Fibroblast of the aortic adventitia (primary cell): ENCODE results near the gene CD177. TPM values are rescaled to one million over a fixed set of nuclear protein-coding genes. Genes with fewer than 3 reads are reported as not detected.
"Not testable (repeated sequence)": the region's sequence is repeated elsewhere in the genome, so short reads cannot be mapped to it uniquely, and the experiment has no call there.

Source experiments
- DNase-seq: peaks from one replicate; pipeline ENCODE4 v3.0.0-alpha.2; 2010; ENCODE audit warnings: low read depth
- H3K4me3 ChIP-seq: 2 replicates; pipeline ENCODE4 v1.5.1; 2011; ENCODE audit warnings: low read depth, mild to moderate bottlenecking, control low read depth, low read length, moderate library complexity
- CTCF ChIP-seq: IDR thresholded peaks from 2 replicates; pipeline ENCODE4 v1.5.1; 2011; ENCODE audit warnings: mild to moderate bottlenecking, low read length, control low read depth, inconsistent platforms; ENCODE audit not compliant: insufficient read depth
- total RNA-seq: library from RNA; depleted of rRNA; stranded (reverse); fragments of >200 nt; gene quantifications from 2 replicates; pipeline ENCODE4 v1.2.3, GENCODE V29; 2012; ENCODE audit warnings: low replicate concordance

Gene CD177
- total RNA-seq, 1 donor: 0.27 TPM

DNA sequence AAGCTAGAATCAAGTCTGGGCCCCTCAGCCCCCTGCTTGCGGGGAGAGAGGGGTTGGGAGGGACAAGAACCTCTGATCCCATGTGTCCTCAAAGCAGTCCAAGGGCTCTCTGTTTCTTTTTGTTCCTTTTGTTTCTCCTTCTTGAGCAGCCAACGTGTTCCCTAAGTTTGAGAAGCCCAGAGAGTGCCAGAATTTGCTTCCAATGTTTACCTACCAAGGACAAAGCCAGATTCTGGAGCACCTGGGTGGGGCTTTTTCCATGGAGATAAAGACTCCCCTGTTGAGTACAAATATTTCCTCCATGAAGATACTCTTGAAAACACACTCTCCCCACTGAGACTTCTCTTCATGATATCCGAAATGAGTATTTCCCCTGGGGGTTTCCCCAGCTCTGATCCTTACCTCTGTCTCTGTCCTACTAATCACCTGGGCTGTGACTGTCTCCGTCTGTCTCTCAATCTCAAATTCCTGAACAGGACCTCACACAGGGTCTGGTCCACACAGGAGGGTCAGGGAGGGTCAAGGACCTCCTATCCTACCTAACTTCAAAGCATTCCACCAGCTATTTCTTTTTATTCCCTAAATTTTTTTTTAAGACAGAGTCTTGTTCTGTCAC, 27.4 kb downstream of the CD177 start:
- DNase-seq: no peak
- H3K4me3 ChIP-seq: no peak overlapping the region
- no peak for TF ChIP-seq CTCF

DNA sequence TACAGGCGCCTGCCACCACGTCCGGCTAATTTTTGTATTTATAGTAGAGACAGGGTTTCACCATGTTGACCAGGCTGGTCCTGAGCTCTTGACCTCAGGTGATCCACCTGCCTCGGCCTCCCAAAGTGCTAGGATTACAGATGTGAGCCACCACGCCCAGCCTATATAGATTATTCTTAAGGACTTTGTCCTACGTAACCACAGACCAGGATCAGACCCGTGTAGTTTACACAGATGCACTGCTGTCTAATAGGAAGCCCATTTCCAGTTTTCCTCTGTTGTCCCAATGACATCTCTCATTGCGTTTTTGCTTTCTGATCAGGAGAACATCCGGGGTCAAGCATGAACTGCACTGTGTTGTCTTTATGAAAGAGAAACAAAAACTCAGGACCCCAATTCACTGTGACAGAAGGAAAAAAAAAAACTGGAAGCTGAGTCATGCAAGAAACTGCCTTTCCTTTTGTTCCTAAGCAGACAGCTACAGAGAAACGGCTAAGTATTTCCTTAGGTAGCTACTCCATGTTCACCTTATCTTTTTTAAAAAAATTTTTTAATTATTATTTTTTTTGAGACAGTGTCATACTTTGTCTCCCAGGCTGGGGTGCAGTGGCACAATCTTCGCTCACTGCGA, 29.2 kb downstream of the CD177 start:
- not testable (repeated sequence) for DNase-seq, H3K4me3 ChIP-seq

GRCh38 chr19:43383254-43383653, 29.8 kb downstream of the CD177 start:
- not testable (repeated sequence) for DNase-seq, H3K4me3 ChIP-seq

DNA sequence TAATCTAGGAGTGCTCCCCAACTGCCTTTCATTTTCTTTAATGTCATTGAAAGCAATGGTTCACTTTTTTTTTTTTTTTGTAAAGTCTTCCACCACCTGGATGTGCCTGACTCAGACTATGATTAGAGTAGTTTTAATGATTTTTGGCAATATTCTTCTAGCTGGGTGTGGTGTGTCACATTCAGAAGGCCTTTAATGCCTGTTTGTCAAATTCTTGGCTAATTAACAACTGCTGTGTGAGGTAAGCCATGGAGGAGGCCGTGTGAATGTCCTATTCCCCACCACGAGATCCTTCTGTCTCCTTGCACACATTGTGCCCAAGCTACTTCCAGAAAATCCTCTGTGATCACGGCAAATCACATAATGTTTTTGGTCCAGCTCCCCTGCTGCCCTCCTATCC, 30.3 kb downstream of the CD177 start:
- H3K4me3 ChIP-seq, DNase-seq: not testable (repeated sequence)

DNA sequence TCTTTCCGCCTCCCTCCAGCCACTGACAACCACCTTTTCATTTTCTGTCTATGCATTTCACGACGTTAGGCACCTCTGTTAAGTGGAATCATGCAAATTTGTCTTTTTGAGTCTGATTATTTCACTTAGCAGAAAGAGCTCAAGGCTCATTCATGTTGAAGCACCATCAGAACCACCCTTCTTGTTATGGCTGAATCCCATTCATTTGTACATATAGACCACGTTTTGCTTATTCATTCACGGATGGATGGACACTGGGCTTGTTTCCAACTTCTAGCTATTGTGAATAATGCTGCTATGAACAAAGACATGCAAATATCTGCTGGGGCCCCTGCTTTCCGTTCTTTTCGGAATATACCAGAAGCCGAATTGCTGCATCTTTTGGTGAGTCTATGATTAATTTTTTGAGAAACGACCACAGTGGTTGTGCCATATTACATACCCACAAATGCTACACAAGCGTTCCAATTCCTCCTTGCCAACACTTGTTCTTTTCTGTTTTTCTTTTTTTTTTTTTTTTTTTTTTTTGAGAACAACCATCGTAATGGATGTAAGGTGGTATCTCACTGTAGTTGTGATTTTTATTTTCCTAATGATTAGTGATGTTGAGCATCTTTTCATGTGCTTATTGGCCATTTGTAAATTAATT, 37.5 kb downstream of the CD177 start:
- H3K4me3 ChIP-seq, DNase-seq: not testable (repeated sequence)

DNA sequence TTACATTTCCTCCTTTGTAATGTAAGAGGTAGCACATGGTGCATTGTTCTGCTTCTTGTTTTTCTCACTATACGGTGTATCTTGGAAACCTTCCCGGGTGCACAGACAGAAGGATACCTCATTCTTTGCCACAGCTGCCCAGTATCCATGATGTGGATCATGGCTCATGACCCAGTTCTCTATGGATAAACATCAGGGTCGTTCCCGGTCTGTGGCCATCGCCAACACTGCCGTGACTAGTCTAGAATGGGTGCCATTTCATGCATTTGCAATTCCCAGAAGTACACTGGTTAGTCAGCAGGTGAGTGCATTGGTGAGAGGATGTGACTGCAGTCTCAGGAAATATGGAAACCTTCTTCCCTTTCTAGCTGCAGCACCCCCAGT, 38.1 kb downstream of the CD177 start:
- DNase-seq, H3K4me3 ChIP-seq: not testable (repeated sequence)

GRCh38 chr19:43393501-43393900, 40.0 kb downstream of the CD177 start:
- not testable (repeated sequence) for H3K4me3 ChIP-seq, DNase-seq

- no peak for DNase-seq
- no peak overlapping the region for H3K4me3 ChIP-seq
- TF ChIP-seq CTCF: no peak
Observed at GRCh38 chr19:43395561-43395960, 42.1 kb downstream of the CD177 start.

DNA sequence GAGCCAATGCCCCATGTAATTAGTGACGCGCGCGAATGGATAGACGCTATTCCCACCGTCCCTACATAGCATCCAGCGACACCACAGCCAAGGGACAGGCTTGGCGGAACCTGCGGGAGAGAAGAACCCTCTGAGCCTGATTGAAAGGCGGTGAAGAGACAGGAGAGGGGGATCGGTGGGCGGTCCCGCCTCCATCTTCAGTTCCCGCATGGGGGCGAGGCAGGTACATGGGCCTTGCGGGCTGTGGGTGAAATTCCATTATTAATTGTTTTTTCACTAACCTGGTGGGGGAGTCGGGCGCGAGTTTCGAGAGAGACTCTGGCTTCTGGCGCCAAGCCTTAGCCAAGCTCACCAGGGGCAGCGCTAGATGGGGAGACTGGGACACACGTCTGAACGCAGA, 52.8 kb downstream of the CD177 start:
- DNase-seq: no peak
- H3K4me3 ChIP-seq: no peak overlapping the region
- TF ChIP-seq CTCF: no peak

- no peak overlapping the region for H3K4me3 ChIP-seq
- DNase-seq: no peak
- TF ChIP-seq CTCF: no peak
Observed at GRCh38 chr19:43407416-43408005, 54.0 kb downstream of the CD177 start.
